Parathyroid adenoma (tissue), 2 donors: Measurements from ENCODE around the gene ACAP1.
A peak's percentile ranks its signal among the peaks of the same experiment; 100 is the strongest.
"Not testable (repeated sequence)": the region's sequence is repeated elsewhere in the genome, so short reads cannot be mapped to it uniquely, and the experiment has no call there.

Experiments
- H2AFZ ChIP-seq: fragments of 300-600 bp; sonication (generic); one replicate; pipeline ENCODE4 v1.7.0; 2017; ENCODE audit warnings: antibody characterized with exemption, mild to moderate bottlenecking
- H3K27ac ChIP-seq: fragments of 300-600 bp; sonication (generic); one replicate; pipeline ENCODE4 v1.7.0; 2017
- H3K27me3 ChIP-seq: fragments of 300-600 bp; sonication (generic); one replicate; pipeline ENCODE4 v1.7.0; 2017; ENCODE audit warnings: low read length; ENCODE audit not compliant: control insufficient read depth, insufficient read depth
- H3K36me3 ChIP-seq: fragments of 300-600 bp; sonication (generic); one replicate; pipeline ENCODE4 v1.7.0; 2017; ENCODE audit warnings: low read length; ENCODE audit not compliant: control insufficient read depth, insufficient read depth
- H3K4me1 ChIP-seq: fragments of 300-600 bp; sonication (generic); one replicate; pipeline ENCODE4 v1.7.0; 2017; ENCODE audit warnings: control low read depth
- H3K4me2 ChIP-seq: fragments of 300-600 bp; sonication (generic); one replicate; pipeline ENCODE4 v1.7.0; 2017; ENCODE audit warnings: low read length
- H3K4me3 ChIP-seq: fragments of 300-600 bp; sonication (generic); one replicate; pipeline ENCODE4 v1.7.0; 2017; ENCODE audit warnings: low read depth, low read length
- H3K79me2 ChIP-seq: fragments of 300-600 bp; sonication (generic); one replicate; pipeline ENCODE4 v1.7.0; 2017; ENCODE audit warnings: control low read depth
- H3K9ac ChIP-seq: fragments of 300-600 bp; sonication (generic); one replicate; pipeline ENCODE4 v1.7.0; 2017; ENCODE audit warnings: mild to moderate bottlenecking
- H3K9me3 ChIP-seq: fragments of 300-600 bp; sonication (generic); one replicate; pipeline ENCODE4 v1.7.0; 2017; ENCODE audit warnings: low read length; ENCODE audit not compliant: control insufficient read depth
- CTCF ChIP-seq: fragments of 300-600 bp; sonication (generic); IDR thresholded peaks from one replicate; pipeline ENCODE4 v1.7.0; 2017; ENCODE audit warnings: antibody characterized with exemption, mild to moderate bottlenecking
- donor health status: primary hyperparathyroidism.

Gene ACAP1

GRCh38 chr17:7332111-7332510, 4.2 kb upstream of the ACAP1 start:
- Histone ChIP-seq H3K36me3 (no peaks in the 10 kb centered on the region), H3K4me2 (no peak overlapping the region), H3K9ac (no peak overlapping the region), H3K27ac (no peak overlapping the region), H3K9me3 (no peaks in the 10 kb centered on the region), H3K27me3 (no peaks in the 10 kb centered on the region), H3K4me1 (peaks cover 9% of the 10 kb centered on the region), H3K79me2 (no peaks in the 10 kb centered on the region), H3K4me3 (no peak overlapping the region), H2AFZ (no peak overlapping the region)
- TF ChIP-seq CTCF: no peak

- not testable (repeated sequence) for H3K4me1 ChIP-seq, H3K27me3 ChIP-seq, H3K36me3 ChIP-seq, H3K9me3 ChIP-seq, H3K79me2 ChIP-seq, H3K4me2 ChIP-seq, H3K4me3 ChIP-seq, H3K9ac ChIP-seq, H3K27ac ChIP-seq
- H2AFZ ChIP-seq: peak overlapping the region; percentile 21
These were observed 3.7 kb upstream of the ACAP1 start for GRCh38 chr17:7332600-7333069.

DNA sequence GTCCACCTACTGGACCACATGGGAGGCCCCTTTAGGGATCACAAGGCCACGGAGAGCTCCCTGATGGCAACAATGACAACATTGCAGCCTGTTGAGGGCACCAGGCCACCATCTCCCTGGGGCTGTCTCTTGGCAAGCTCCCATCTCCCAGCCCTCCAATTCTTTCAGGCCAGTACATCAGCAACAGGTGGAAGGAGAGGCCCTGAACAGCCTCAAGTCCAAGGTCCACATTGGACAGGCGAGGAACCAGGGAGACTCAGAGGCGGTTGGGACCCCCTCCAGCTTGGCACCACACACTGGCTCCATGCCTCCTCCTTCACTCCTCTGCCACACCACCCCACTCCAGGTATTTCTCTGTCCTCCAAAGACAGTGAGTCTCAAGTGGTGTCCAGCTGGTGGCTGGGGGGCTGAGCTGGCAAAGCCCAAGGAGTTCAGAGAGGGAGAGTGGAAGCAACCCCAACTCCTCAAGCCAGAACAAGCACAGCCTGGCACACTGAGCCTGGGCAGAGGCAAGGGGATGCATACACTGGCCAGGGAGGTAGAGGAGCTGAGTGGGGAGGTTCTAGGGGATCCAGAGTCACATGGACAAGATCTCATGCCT, 1.3 kb upstream of the ACAP1 start:
- H3K27ac ChIP-seq: no peak overlapping the region
- no peaks in the 10 kb centered on the region for H3K27me3 ChIP-seq

DNA sequence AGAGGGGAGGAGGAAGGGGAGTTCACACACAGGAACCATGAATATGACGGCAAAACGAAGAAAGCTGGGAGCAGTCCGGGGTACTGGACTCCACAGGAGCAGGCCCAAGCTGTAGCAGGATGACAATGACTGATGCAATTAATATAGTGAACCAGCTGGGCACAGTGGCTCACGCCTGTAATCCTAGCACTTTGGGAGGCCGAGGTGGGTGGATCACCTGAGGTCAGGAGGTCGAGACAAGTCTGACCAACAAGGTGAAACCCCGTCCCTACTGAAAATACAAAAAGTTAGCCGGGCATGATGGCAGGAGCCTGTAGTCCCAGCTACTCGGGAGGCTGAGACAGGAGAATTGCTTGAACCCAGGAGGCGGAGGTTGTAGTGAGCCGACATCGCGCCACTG, 564 bp upstream of the ACAP1 start:
- H3K27me3 ChIP-seq: not testable (repeated sequence)

More for the DNA sequence above, 1.3 kb upstream of the ACAP1 start:
- H2AFZ ChIP-seq: no peak overlapping the region
- H3K36me3 ChIP-seq: no peaks in the 10 kb centered on the region
- no peaks in the 10 kb centered on the region for H3K79me2 ChIP-seq
- TF ChIP-seq CTCF: no peak
- H3K9ac ChIP-seq: no peak overlapping the region
- no peak overlapping the region for H3K4me2 ChIP-seq
- no peak overlapping the region for H3K4me3 ChIP-seq
- no peaks in the 10 kb centered on the region for H3K9me3 ChIP-seq
- H3K4me1 ChIP-seq: peaks cover 3% of the 10 kb centered on the region

DNA sequence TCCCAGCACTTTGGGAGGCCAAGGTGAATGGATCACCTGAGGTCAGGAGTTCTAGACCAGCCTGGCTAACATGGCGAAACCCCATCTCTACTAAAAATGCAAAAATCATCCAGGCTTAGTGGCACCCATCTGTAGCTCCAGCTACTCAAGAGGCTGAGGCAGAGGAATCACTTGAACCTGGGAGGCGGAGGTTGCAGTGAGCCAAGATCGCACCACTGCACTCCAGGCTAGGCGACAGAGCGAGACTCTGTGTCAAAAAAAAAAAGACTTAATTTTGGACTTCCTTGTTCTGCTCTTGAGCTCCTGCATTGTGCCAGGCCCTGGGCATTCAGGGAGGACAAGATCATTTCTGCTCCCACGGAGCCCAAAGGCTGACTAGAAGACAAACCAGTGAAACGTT, 1.3 kb downstream of the ACAP1 start:
- H3K79me2 ChIP-seq, H3K27ac ChIP-seq, H3K27me3 ChIP-seq, H3K4me3 ChIP-seq, H3K9ac ChIP-seq, H3K9me3 ChIP-seq, H2AFZ ChIP-seq, H3K36me3 ChIP-seq, H3K4me1 ChIP-seq, H3K4me2 ChIP-seq: not testable (repeated sequence)

More for the DNA sequence above, 564 bp upstream of the ACAP1 start:
- not testable (repeated sequence) for H3K79me2 ChIP-seq, H2AFZ ChIP-seq, H3K9me3 ChIP-seq, H3K9ac ChIP-seq, H3K4me1 ChIP-seq, H3K4me3 ChIP-seq, H3K4me2 ChIP-seq, H3K27ac ChIP-seq, H3K36me3 ChIP-seq

DNA sequence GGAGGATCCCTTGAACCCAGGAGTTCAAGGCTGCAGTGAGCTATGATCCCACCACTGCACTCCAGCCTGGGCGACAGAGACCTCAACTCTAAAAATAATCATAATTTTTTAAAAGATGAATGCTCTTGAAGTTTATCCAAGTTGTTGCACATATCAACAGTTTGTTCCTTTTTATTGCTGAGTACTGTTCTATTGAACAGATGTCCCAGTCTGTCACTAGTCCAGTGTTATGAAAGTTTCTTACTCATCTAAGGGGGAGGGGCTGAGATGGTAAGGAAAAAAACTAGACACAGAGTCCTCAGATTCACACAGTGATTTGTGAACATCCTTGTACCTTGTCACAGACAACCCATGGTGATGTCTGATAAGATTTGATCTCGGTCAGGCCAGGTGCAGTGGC, 3.9 kb downstream of the ACAP1 start:
- TF ChIP-seq CTCF: no peak
- Histone ChIP-seq H3K4me3 (no peak overlapping the region), H3K4me2 (no peak overlapping the region), H3K27ac (no peak overlapping the region), H3K79me2 (no peaks in the 10 kb centered on the region), H3K9ac (no peak overlapping the region), H3K4me1 (no peaks in the 10 kb centered on the region), H3K9me3 (no peaks in the 10 kb centered on the region), H3K36me3 (no peaks in the 10 kb centered on the region), H3K27me3 (no peaks in the 10 kb centered on the region), H2AFZ (no peak overlapping the region)
